GM12891 (cell line): ENCODE measurements around the gene ZNF3.

Experiments
- DNase-seq: peaks from one replicate; pipeline ENCODE4 v3.0.0; 2011; ENCODE audit warnings: low spot score; ENCODE audit not compliant: insufficient read length
- FAIRE-seq: peaks from 2 replicates; lab custom pipeline; 2011; peaks lifted over from hg19 to GRCh38; lab: Jason Lieb, UNC
- PAX5 ChIP-seq: IDR thresholded peaks from 2 replicates; pipeline ENCODE4 v1.6.1; 2011; ENCODE audit warnings: low read length, moderate library complexity, mild to moderate bottlenecking; ENCODE audit not compliant: insufficient read depth, severe bottlenecking
- POLR2A ChIP-seq: IDR thresholded peaks from 2 replicates; pipeline ENCODE4 v1.6.1; 2011; ENCODE audit warnings: low read depth, low read length, control low read depth
- POLR2AphosphoS5 ChIP-seq: IDR thresholded peaks from 2 replicates; pipeline ENCODE4 v1.6.1; 2011; ENCODE audit warnings: low read depth, low read length, control low read depth
- POU2F2 ChIP-seq: IDR thresholded peaks from 2 replicates; pipeline ENCODE4 v1.6.1; 2011; ENCODE audit warnings: low read depth, mild to moderate bottlenecking, control low read depth, low read length, moderate library complexity
- SPI1 ChIP-seq: IDR thresholded peaks from 2 replicates; pipeline ENCODE4 v1.6.1; 2011; ENCODE audit warnings: low read depth, low read length, control low read depth
- TAF1 ChIP-seq: IDR thresholded peaks from 2 replicates; pipeline ENCODE4 v1.6.1; 2011; ENCODE audit warnings: low read depth, low read length, control low read depth

ZNF3 gene

DNA sequence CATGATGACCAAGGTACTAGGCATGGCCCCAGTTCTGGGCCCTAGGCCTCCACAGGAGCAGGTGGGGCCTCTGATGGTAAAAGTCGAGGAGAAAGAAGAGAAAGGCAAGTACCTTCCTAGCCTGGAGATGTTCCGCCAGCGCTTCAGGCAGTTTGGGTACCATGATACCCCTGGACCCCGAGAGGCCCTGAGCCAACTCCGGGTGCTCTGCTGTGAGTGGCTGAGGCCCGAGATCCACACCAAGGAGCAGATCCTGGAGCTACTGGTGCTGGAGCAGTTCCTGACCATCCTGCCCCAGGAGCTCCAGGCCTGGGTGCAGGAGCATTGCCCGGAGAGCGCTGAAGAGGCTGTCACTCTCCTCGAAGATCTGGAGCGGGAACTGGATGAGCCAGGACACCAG, 24.5 kb downstream of the ZNF3 start:
- DNase-seq (no peak), FAIRE-seq (no peak)
- no peak for TF ChIP-seq POU2F2
- TF ChIP-seq POLR2A, result no peak
- no peak for TF ChIP-seq SPI1
- TF ChIP-seq POLR2AphosphoS5, result no peak
- no peak for TF ChIP-seq TAF1
- TF ChIP-seq PAX5, result no peak

- DNase-seq (peak; percentile 26), FAIRE-seq (peak; percentile 47)
- TF ChIP-seq SPI1 (no peak), POLR2AphosphoS5 (no peak), TAF1 (no peak), POLR2A (no peak), POU2F2 (no peak), PAX5 (no peak)
Observed at GRCh38 chr7:100053215-100053614, 28.3 kb downstream of the ZNF3 start.

DNA sequence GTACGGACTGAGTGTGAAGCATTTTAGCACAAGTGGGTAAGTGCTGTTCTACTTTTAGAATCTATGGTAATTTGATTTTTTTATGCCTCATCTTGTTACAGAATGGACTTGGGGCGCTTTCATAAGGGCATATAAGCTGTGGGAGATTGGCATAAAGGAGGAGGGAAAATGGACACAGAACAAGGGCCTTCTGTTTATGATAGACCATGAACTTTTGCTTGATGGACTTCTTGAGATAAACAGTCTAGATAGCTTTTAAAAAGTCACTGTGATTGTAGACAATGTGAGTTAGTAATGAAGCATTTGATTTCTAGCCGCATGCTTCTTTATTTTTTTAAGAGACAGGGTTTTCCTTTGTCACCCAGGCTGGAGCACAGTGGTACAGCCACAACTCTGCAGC, 29.9 kb downstream of the ZNF3 start:
- TF ChIP-seq POLR2A (no peak), PAX5 (no peak), SPI1 (no peak), POU2F2 (no peak), POLR2AphosphoS5 (no peak), TAF1 (no peak)
- FAIRE-seq (no peak), DNase-seq (no peak)

DNA sequence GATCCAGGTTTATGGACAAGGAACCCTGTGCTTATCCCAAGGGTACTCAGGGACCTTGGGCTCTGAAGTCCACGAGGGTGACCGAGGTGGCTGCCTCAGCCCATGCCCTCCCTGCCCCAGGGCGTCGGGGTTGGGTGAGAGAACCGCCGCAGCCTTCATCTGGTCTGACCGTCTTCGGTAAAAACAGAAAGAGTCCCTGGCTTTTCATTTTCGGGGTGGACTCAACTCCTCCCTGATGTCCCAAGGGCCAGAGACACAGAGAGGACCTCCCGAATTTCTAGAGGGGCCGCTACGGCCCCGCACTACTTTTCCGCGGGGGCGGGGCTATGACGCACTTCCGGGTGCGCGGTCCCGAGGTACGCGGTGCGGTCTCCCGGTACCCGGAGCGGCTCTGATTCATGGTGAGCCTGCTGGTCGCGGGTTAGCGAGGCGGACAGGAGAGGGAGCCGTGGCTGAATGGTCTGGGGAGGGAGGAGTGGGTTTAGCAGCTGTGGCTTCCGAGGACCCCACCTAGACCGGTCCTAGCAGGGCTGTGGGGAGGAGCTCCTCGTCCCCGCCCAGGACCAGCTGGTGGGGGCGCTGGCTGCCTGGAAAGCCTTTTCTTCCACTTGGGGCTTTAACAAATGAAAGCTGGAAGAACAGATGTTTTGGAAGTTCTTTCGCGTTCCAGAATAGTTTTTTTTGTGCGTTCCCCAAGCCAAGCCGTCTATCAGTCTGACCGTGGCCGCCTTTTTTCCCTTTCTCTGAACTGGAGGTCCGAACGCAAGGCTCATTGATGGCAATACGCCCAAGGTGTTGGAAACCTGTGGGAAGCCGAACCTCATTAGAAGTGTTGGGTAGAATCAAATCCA, 31.9 kb downstream of the ZNF3 start, which contains the start of gene ZSCAN21:
TSS of gene ZSCAN21 (plus strand) at position 334 of the 851 bp plus-strand sequence. CDS start 7,233 bp downstream, outside the sequence.
- TF ChIP-seq POU2F2, result peak; percentile 31; the same call in 1 of the 2 replicates
- no peak for TF ChIP-seq SPI1
- TF ChIP-seq POLR2A, result peak; percentile 89
- no peak for TF ChIP-seq PAX5
- peak; percentile 53; the same call in 1 of the 2 replicates for TF ChIP-seq TAF1
- TF ChIP-seq POLR2AphosphoS5, result peak; percentile 87
- DNase-seq (peak; percentile 78), FAIRE-seq (peak; percentile 64)

DNA sequence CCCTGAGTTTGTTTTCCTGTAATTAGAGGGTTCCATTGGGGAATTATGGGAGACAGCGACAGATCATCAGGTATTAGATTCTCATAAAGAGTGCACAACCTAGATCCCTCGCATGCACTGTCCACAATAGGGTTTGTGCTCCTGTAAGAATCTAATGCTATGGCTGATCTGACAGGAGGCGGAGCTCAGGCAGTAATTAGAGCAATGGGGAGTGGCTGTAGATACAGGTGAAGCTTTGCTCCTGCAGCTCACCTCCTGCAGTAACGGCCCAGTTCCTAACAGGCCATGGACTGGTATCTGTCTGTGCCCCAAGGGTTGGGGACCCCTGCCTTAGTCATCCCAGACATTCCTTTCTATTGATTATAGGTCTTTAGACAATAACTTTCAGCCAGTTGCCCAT, 32.8 kb downstream of the ZNF3 start:
- TF ChIP-seq PAX5 (no peak), POLR2AphosphoS5 (no peak), SPI1 (no peak), POLR2A (no peak), POU2F2 (no peak), TAF1 (no peak)
- no peak for DNase-seq
- FAIRE-seq, result no peak

- DNase-seq (no peak), FAIRE-seq (peak; percentile 50)
- TF ChIP-seq SPI1, result no peak
- peak; percentile 41 for TF ChIP-seq PAX5
Observed at GRCh38 chr7:100044718-100045117, 36.8 kb downstream of the ZNF3 start.

- DNase-seq (no peak), FAIRE-seq (no peak)
- TF ChIP-seq POU2F2 (no peak), POLR2AphosphoS5 (no peak), SPI1 (no peak), POLR2A (no peak), TAF1 (no peak), PAX5 (no peak)
Observed at GRCh38 chr7:100040575-100040974, 40.9 kb downstream of the ZNF3 start.

DNA sequence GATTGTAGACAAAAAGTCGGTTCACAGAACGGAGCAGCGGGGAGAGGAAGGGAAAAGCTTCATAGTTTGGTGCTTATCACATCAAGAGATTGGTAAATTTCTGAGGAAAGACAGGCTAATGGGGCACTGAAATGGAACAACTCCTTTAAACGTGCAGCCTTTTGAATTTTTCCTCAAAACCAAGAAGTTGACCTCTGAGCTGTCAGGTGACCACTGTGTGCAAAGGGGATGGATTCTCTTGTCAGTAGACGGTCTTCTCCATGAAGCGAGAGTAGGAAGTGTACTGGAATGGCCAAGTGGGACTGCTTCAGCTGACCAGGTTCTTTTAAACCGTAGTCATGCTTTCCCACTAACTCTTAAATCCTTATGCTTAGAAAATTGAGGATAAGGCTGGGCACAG, 43.2 kb downstream of the ZNF3 start:
- FAIRE-seq (no peak), DNase-seq (no peak)
- TF ChIP-seq POLR2AphosphoS5 (no peak), TAF1 (no peak), SPI1 (no peak), PAX5 (no peak), POU2F2 (no peak), POLR2A (no peak)

DNA sequence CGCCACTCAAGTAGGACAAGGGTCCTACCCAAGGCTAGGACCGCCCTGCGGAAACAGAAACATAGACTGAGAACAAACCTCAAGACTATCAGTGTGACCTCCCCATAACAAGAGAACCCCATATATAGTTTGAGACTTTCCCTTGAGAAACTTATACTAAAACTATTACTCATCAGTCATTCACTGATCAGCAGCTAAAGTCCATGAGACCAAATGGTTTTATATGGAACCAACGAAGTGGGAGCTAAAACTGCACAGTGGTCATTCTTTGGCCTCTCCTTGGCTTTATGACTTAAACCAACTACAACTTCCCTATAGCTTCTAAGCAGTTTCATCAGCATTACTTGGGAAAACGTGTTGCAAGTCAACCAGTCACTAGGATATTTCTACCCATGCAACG, 45.6 kb downstream of the ZNF3 start:
- TF ChIP-seq POLR2AphosphoS5 (no peak), POLR2A (no peak), PAX5 (no peak), TAF1 (no peak), POU2F2 (no peak), SPI1 (no peak)
- FAIRE-seq (no peak), DNase-seq (no peak)

DNA sequence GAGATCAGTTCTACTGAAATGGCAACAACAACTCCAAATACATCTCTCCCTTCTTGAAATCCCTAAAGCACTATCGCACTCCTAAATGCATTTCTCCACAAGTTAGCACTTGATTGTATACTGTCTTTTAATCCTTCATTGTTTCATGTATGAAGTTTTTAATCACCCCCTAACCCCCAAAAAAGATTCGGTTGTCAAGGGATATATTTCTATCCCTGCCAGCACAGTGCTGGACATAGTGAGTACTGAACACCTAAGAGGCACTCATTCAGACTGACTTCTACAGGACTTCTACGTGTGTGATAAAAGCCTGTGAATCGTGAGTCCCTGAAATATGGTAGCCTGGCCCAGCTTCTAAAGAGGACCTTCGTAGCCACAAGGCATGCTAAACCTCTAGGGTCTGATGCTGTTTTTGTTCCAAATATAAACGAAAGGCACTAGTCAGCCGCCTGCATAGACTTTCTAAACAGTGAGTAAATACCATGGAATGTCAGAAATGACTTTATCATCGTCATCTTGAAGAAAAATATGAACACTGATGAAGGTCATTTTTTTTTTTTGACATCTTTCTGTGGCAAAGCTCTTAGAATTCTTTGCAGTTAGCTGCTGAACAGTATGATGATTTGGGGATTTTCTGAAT, 46.5 kb downstream of the ZNF3 start:
- DNase-seq (no peak), FAIRE-seq (no peak)
- no peak for TF ChIP-seq POLR2A
